Neuronal stem cell (in vitro differentiated cells): Measurements from ENCODE around the gene ZFP3. TPM values are rescaled to one million over a fixed set of nuclear protein-coding genes. Genes with fewer than 3 reads are reported as not detected.
"Not testable (repeated sequence)": the region's sequence is repeated elsewhere in the genome, so short reads cannot be mapped to it uniquely, and the experiment has no call there.

Source experiments
- DNase-seq: peaks from one replicate; pipeline ENCODE4 v3.0.0-alpha.2; 2013; ENCODE audit warnings: low spot score
- H2AFZ ChIP-seq: one replicate; pipeline ENCODE4 v1.6.1; 2013; ENCODE audit warnings: mild to moderate bottlenecking, low read length, inconsistent platforms
- H2AK5ac ChIP-seq: 2 replicates; pipeline ENCODE4 v1.6.1; 2013; ENCODE audit warnings: low read depth, mild to moderate bottlenecking, inconsistent platforms, low read length, moderate library complexity, mixed read lengths
- H2BK120ac ChIP-seq: 2 replicates; pipeline ENCODE4 v1.6.1; 2013; ENCODE audit warnings: low read depth, mild to moderate bottlenecking, inconsistent platforms, low read length, moderate library complexity, mixed read lengths
- H2BK12ac ChIP-seq: one replicate; pipeline ENCODE4 v1.6.1; 2013; ENCODE audit warnings: low read length, inconsistent platforms
- H2BK15ac ChIP-seq: 2 replicates; pipeline ENCODE4 v1.6.1; 2013; ENCODE audit warnings: mild to moderate bottlenecking, low read length, inconsistent platforms, mixed read lengths
- H2BK5ac ChIP-seq: one replicate; pipeline ENCODE4 v1.6.1; 2013; ENCODE audit warnings: inconsistent platforms, mild to moderate bottlenecking, low read length, moderate library complexity
- H3K14ac ChIP-seq: one replicate; pipeline ENCODE4 v1.6.1; 2013; ENCODE audit warnings: low read length, inconsistent platforms
- H3K18ac ChIP-seq: 2 replicates; pipeline ENCODE4 v1.6.1; 2013; ENCODE audit warnings: low read length, inconsistent platforms
- H3K23ac ChIP-seq: 2 replicates; pipeline ENCODE4 v1.6.1; 2013; ENCODE audit warnings: low read depth, mild to moderate bottlenecking, mixed read lengths, low read length, inconsistent platforms; ENCODE audit not compliant: poor library complexity
- H3K27ac ChIP-seq: replicated peaks from 3 replicates; pipeline ENCODE4 v1.5.1; 2013; ENCODE audit warnings: low read length, inconsistent platforms
- H3K27me3 ChIP-seq, 3 experiments: 2 replicates each; pipeline ENCODE4 v1.6.1; 2013; ENCODE audit warnings: low read length in 3 of 3, mild to moderate bottlenecking in 2 of 3, inconsistent platforms in 1 of 3, low read depth in 1 of 3, mixed read lengths in 1 of 3, moderate library complexity in 1 of 3; ENCODE audit not compliant: control insufficient read depth in 3 of 3, insufficient read depth in 3 of 3
- H3K36me3 ChIP-seq, 2 donors: replicated peaks in 1 of 2; 2 replicates each; pipeline ENCODE4 v1.6.1; 2013; ENCODE audit warnings: low read length in 2 of 2; ENCODE audit not compliant: control insufficient read depth in 2 of 2, insufficient read depth in 2 of 2
- H3K4ac ChIP-seq: 2 replicates; pipeline ENCODE4 v1.6.1; 2013; ENCODE audit warnings: inconsistent platforms, mild to moderate bottlenecking, low read length, moderate library complexity
- H3K4me1 ChIP-seq, 2 donors: 1 replicate in 1 of 2; 2 replicates in 1 of 2; pipeline ENCODE4 v1.6.1; 2013; ENCODE audit warnings: low read length in 2 of 2, low read depth in 1 of 2; ENCODE audit not compliant: control insufficient read depth in 2 of 2, insufficient read depth in 1 of 2
- H3K4me2 ChIP-seq: one replicate; pipeline ENCODE4 v1.6.1; 2013; ENCODE audit warnings: mild to moderate bottlenecking, low read length, inconsistent platforms; ENCODE audit not compliant: insufficient read depth, poor library complexity, severe bottlenecking
- H3K4me3 ChIP-seq, 2 donors: 2 replicates each; pipeline ENCODE4 v1.5.1; 2013; ENCODE audit warnings: low read length in 2 of 2, mild to moderate bottlenecking in 2 of 2, inconsistent platforms in 1 of 2, moderate library complexity in 1 of 2
- H3K79me1 ChIP-seq: one replicate; pipeline ENCODE4 v1.6.1; 2013; ENCODE audit warnings: low read depth, mild to moderate bottlenecking, inconsistent platforms, low read length, moderate library complexity
- H3K9ac ChIP-seq: one replicate; pipeline ENCODE4 v1.6.1; 2013; ENCODE audit warnings: mild to moderate bottlenecking, low read depth, low read length, inconsistent platforms; ENCODE audit not compliant: poor library complexity
- H3K9me3 ChIP-seq, 2 donors: replicated peaks in 1 of 2; 2 replicates each; pipeline versions ENCODE3 to v1.6.1; 2013; ENCODE audit warnings: low read length in 2 of 2, mild to moderate bottlenecking in 2 of 2, inconsistent platforms in 1 of 2, low read depth in 1 of 2, mixed read lengths in 1 of 2, moderate library complexity in 1 of 2; ENCODE audit not compliant: control insufficient read depth in 2 of 2, insufficient read depth in 1 of 2
- H4K8ac ChIP-seq: one replicate; pipeline ENCODE4 v1.6.1; 2013; ENCODE audit warnings: low read depth, mild to moderate bottlenecking, inconsistent platforms, low read length, moderate library complexity
- H4K91ac ChIP-seq: one replicate; pipeline ENCODE4 v1.6.1; 2013; ENCODE audit warnings: low read length, low read depth, mild to moderate bottlenecking, inconsistent platforms; ENCODE audit not compliant: poor library complexity
- WGBS, 2 donors: extraction: QIAGEN DNeasy Blood & Tissue Kit; methylation state at CpG; one replicate each; pipeline ENCODE4 v1.1.7; 2013; ENCODE audit warnings: missing lambda C conversion rate in 2 of 2, mixed read lengths in 1 of 2; ENCODE audit not compliant: insufficient read length in 2 of 2, insufficient replicate concordance in 1 of 2; ENCODE audit errors: extremely low coverage in 2 of 2; 5-methylcytosine and 5-hydroxymethylcytosine counted together
- polyA plus RNA-seq, 2 experiments: library from polyadenylated mRNA; stranded (reverse); fragments of 200-250 nt; gene quantifications; one replicate each; pipeline ENCODE4 v1.2.3, GENCODE V29; 2013

The ZFP3 gene
- 0.32 TPM for polyA plus RNA-seq (2013, experiment 1 of 2)
- 0.25 TPM for polyA plus RNA-seq (2013, experiment 2 of 2)

GRCh38 chr17:5078106-5079028 is at the start of gene ZFP3:
Gene ZFP3, plus strand, starts transcription at chr17:5078467. Its CDS starts 13,038 bp downstream, at chr17:5091505.
- no peak for DNase-seq
- no peak within 1 kb of the TSS for H2BK5ac ChIP-seq
- peak within 1 kb of the TSS; percentile 89 for H4K8ac ChIP-seq
- H3K79me1 ChIP-seq: no peaks in the 10 kb centered on the region
- H3K4me2 ChIP-seq: peak within 1 kb of the TSS; percentile 31
- no peak within 1 kb of the TSS for H2BK120ac ChIP-seq
- H2BK15ac ChIP-seq: peak within 1 kb of the TSS; percentile 30
- peak within 1 kb of the TSS; percentile 59 for H3K18ac ChIP-seq
- no peak within 1 kb of the TSS for H3K14ac ChIP-seq
- H3K9me3 ChIP-seq: peaks cover 4 to 17% of the 10 kb centered on the region in 2 donors
- H3K27me3 ChIP-seq: peaks cover 0 to 11% (median 0%) of the 10 kb centered on the region in 3 experiments
- peak within 1 kb of the TSS; percentile 42 for H2BK12ac ChIP-seq
- peak within 1 kb of the TSS; percentile 68 for H2AK5ac ChIP-seq
- H3K23ac ChIP-seq: no peak within 1 kb of the TSS
- H3K9ac ChIP-seq: peak within 1 kb of the TSS; percentile 3
- H3K27ac ChIP-seq: no peak within 1 kb of the TSS
- peak within 1 kb of the TSS in 1 of 2 donors; percentile 65 for H3K4me3 ChIP-seq
- no peak within 1 kb of the TSS for H4K91ac ChIP-seq
- H3K36me3 ChIP-seq: no peaks in the 10 kb centered on the region
- no peak within 1 kb of the TSS for H2AFZ ChIP-seq
- no peak within 1 kb of the TSS for H3K4ac ChIP-seq
- peaks cover 0 to 2% of the 10 kb centered on the region in 2 donors for H3K4me1 ChIP-seq
- no CpG with 5 or more reads among the region's 75 CpGs for WGBS, 2 donors

- not testable (repeated sequence) for H3K79me1 ChIP-seq, H3K14ac ChIP-seq, H2BK15ac ChIP-seq, H3K23ac ChIP-seq, H3K9me3 ChIP-seq, H3K18ac ChIP-seq, H3K4me2 ChIP-seq, H3K36me3 ChIP-seq, DNase-seq, H3K4ac ChIP-seq, H4K91ac ChIP-seq, H2AK5ac ChIP-seq, H2BK120ac ChIP-seq, H3K9ac ChIP-seq, H3K4me3 ChIP-seq, H2BK5ac ChIP-seq, H3K27ac ChIP-seq, H3K4me1 ChIP-seq, H4K8ac ChIP-seq, H2BK12ac ChIP-seq, H2AFZ ChIP-seq
- WGBS, 2 donors: no CpG with 5 or more reads among the region's 2 CpGs
- H3K27me3 ChIP-seq: peaks cover 0 to 39% (median 14%) of the 10 kb centered on the region in 3 experiments
These were observed 48.1 kb upstream of the ZFP3 start for GRCh38 chr17:5030168-5030567.

- Histone ChIP-seq H3K18ac (peak overlapping the region; percentile 38), H2AK5ac (no peak overlapping the region), H3K79me1 (peaks cover 4% of the 10 kb centered on the region), H3K23ac (no peak overlapping the region), H2AFZ (peak overlapping the region; percentile 80), H3K9ac (no peak overlapping the region), H3K27ac (no peak overlapping the region), H3K4me1 (peaks cover 0 to 2% of the 10 kb centered on the region in 2 donors), H3K14ac (no peak overlapping the region), H3K36me3 (no peaks in the 10 kb centered on the region), H3K4me3 (peak overlapping the region; percentile 39 to 67), H4K8ac (no peak overlapping the region), H4K91ac (no peak overlapping the region), H3K27me3 (peaks cover 0 to 40% (median 17%) of the 10 kb centered on the region in 3 experiments), H2BK15ac (no peak overlapping the region), H2BK5ac (no peak overlapping the region), H3K4me2 (peak overlapping the region; percentile 54), H2BK12ac (no peak overlapping the region), H3K9me3 (no peaks in the 10 kb centered on the region), H3K4ac (no peak overlapping the region), H2BK120ac (no peak overlapping the region)
- no CpG with 5 or more reads among the region's 48 CpGs for WGBS, 2 donors
- DNase-seq: peak; percentile 85
These were observed 46.7 kb upstream of the ZFP3 start for GRCh38 chr17:5031365-5032082.

GRCh38 chr17:5032865-5033264 is 45.4 kb upstream of the ZFP3 start:
- Histone ChIP-seq H2AK5ac (peak overlapping the region; percentile 88), H2BK12ac (no peak overlapping the region), H3K4me2 (no peak overlapping the region), H3K9ac (peak overlapping the region; percentile 24), H3K23ac (no peak overlapping the region), H2BK5ac (no peak overlapping the region), H3K27me3 (peaks cover 0 to 40% (median 17%) of the 10 kb centered on the region in 3 experiments), H3K36me3 (no peaks in the 10 kb centered on the region), H3K18ac (peak overlapping the region; percentile 27), H4K91ac (no peak overlapping the region), H3K79me1 (peaks cover 4% of the 10 kb centered on the region), H3K4me3 (no peak overlapping the region), H2BK120ac (no peak overlapping the region), H2BK15ac (peak overlapping the region; percentile 1), H3K4ac (peak overlapping the region; percentile 0), H3K9me3 (no peaks in the 10 kb centered on the region), H3K4me1 (peaks cover 0 to 2% of the 10 kb centered on the region in 2 donors), H2AFZ (no peak overlapping the region), H3K27ac (no peak overlapping the region), H4K8ac (no peak overlapping the region), H3K14ac (no peak overlapping the region)
- no CpG with 5 or more reads among the region's 6 CpGs for WGBS, 2 donors
- DNase-seq: no peak
